Glomerular endothelial cell (primary cell): ENCODE data around the gene SF3B3. TPM values are rescaled to one million over a fixed set of nuclear protein-coding genes. Genes with fewer than 3 reads are reported as not detected.
"Not testable (repeated sequence)": the region's sequence is repeated elsewhere in the genome, so short reads cannot be mapped to it uniquely, and the experiment has no call there.

Source experiments
- DNase-seq: peaks from one replicate; pipeline ENCODE4 v3.0.0-alpha.2; 2011; ENCODE audit warnings: low read depth, low spot score; ENCODE audit errors: extremely low read depth
- total RNA-seq: library from RNA; depleted of rRNA; stranded (reverse); fragments of >200 nt; gene quantifications from 2 replicates; pipeline ENCODE4 v1.2.3, GENCODE V29; 2015

Gene SF3B3
- total RNA-seq, 1 donor from 2014 or later, result 167 TPM

- DNase-seq, result no peak
Measured at GRCh38 chr16:70586731-70587130, 63.1 kb downstream of the SF3B3 start.

- peak; percentile 72 for DNase-seq
Measured at GRCh38 chr16:70588565-70588964, 64.9 kb downstream of the SF3B3 start.

GRCh38 chr16:70589416-70589815 is 65.8 kb downstream of the SF3B3 start:
- not testable (repeated sequence) for DNase-seq

GRCh38 chr16:70589998-70590471 is 66.4 kb downstream of the SF3B3 start:
- DNase-seq, result no peak

- DNase-seq, result no peak
Measured at GRCh38 chr16:70590722-70591415, 67.3 kb downstream of the SF3B3 start.

- no peak for DNase-seq
Measured at GRCh38 chr16:70591615-70592014, 68.0 kb downstream of the SF3B3 start.

- DNase-seq, result no peak
Measured at GRCh38 chr16:70592106-70592571, 68.5 kb downstream of the SF3B3 start.

- no peak for DNase-seq
Measured at GRCh38 chr16:70593544-70593943, 69.9 kb downstream of the SF3B3 start.

- DNase-seq, result no peak
Measured at GRCh38 chr16:70594569-70594968, 71.0 kb downstream of the SF3B3 start.

- DNase-seq, result no peak
Measured at GRCh38 chr16:70597135-70597835, 73.7 kb downstream of the SF3B3 start.

- no peak for DNase-seq
Measured at GRCh38 chr16:70598937-70599503, 75.4 kb downstream of the SF3B3 start.

- no peak for DNase-seq
Measured at GRCh38 chr16:70600730-70601129, 77.1 kb downstream of the SF3B3 start.

- no peak for DNase-seq
Measured at GRCh38 chr16:70601576-70602575, 78.3 kb downstream of the SF3B3 start.

- DNase-seq, result no peak
Measured at GRCh38 chr16:70602831-70603230, 79.2 kb downstream of the SF3B3 start.

GRCh38 chr16:70604407-70605282 is 81.0 kb downstream of the SF3B3 start:
- no peak for DNase-seq

- DNase-seq, result no peak
Measured at GRCh38 chr16:70605283-70605657, 81.7 kb downstream of the SF3B3 start.

GRCh38 chr16:70608521-70608920 is 84.9 kb downstream of the SF3B3 start:
- no peak for DNase-seq

GRCh38 chr16:70610273-70611223 is 86.9 kb downstream of the SF3B3 start:
- DNase-seq, result no peak

GRCh38 chr16:70611224-70611598 is 87.6 kb downstream of the SF3B3 start:
- DNase-seq, result no peak
